AG04450 (cell line): ENCODE data around the gene UGT2B7. TPM values are rescaled to one million over a fixed set of nuclear protein-coding genes. Genes with fewer than 3 reads are reported as not detected.
"Not testable (repeated sequence)": the region's sequence is repeated elsewhere in the genome, so short reads cannot be mapped to it uniquely, and the experiment has no call there.

ENCODE experiments used
- CTCF ChIA-PET: fragments of 300-600, 350-600 bp; formaldehyde crosslinking; extraction: SDS; loops from one replicate; lab custom pipeline; 2022; ENCODE audit warnings: antibody characterized with exemption, inconsistent platforms; lab: Charles Lee
- POLR2A ChIA-PET: fragments of 350-600 bp; formaldehyde crosslinking; extraction: SDS; loops from one replicate; lab custom pipeline; 2021; ENCODE audit warnings: antibody characterized with exemption, inconsistent platforms; lab: Yijun Ruan, JAX
- DNase-seq: peaks from one replicate; pipeline ENCODE4 v3.0.0-alpha.2; 2011; ENCODE audit warnings: low read depth, low spot score
- H3K27ac ChIP-seq: one replicate; pipeline ENCODE4 v1.5.1; 2012; ENCODE audit warnings: low read depth, low read length, control low read depth
- H3K27me3 ChIP-seq: one replicate; pipeline ENCODE4 v1.6.0; 2012; ENCODE audit warnings: low read length; ENCODE audit not compliant: control insufficient read depth, insufficient read depth
- H3K4me3 ChIP-seq: 2 replicates; pipeline ENCODE4 v1.5.1; 2011; ENCODE audit warnings: mild to moderate bottlenecking, low read depth, low read length, control low read depth
- H3K9me3 ChIP-seq: 2 replicates; pipeline ENCODE4 v1.5.1; 2012; ENCODE audit warnings: low read length; ENCODE audit not compliant: control insufficient read depth, insufficient read depth
- polyA plus RNA-seq: library from polyadenylated mRNA; depleted of rRNA; stranded (reverse); fragments of >200 nt; gene quantifications from 2 replicates; pipeline ENCODE4 v1.2.3, GENCODE V29; 2011
- TF ChIP-seq, protein P1 (sequence below): IDR thresholded peaks from 2 replicates; pipeline ENCODE4 v1.5.1; 2011; ENCODE audit warnings: low read depth, low read length, control low read depth, inconsistent platforms

Gene UGT2B7
- polyA plus RNA-seq, 1 experiment: 0.04 TPM

DNA sequence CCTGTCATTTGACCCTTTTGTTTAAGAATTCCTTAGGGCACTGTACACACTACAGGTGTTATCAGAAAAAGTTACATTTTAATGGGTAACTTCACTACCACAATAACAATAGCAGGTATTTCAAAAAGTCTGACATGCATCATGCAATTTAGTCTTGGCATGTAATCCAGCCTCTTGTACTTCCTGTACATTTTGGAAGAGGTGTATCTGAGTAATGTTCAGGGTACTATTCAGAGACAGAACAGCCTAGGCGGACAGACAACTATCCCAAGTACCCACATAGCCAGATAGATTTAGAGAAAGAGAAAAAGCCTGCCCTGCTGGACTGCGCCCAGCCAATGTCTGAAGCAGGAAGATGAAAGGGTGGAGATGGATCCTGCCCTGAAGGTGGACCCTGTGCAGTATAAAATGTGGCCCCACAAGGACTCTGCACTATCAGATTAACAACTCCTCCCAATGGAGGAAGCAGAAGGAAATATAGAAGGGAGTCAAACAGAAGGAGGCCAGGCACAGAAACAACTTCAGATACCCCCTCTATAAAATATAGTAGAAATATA is 8.5 kb downstream of the UGT2B7 start:
- H3K27ac ChIP-seq: no peak overlapping the region
- TF ChIP-seq, protein P1, sequence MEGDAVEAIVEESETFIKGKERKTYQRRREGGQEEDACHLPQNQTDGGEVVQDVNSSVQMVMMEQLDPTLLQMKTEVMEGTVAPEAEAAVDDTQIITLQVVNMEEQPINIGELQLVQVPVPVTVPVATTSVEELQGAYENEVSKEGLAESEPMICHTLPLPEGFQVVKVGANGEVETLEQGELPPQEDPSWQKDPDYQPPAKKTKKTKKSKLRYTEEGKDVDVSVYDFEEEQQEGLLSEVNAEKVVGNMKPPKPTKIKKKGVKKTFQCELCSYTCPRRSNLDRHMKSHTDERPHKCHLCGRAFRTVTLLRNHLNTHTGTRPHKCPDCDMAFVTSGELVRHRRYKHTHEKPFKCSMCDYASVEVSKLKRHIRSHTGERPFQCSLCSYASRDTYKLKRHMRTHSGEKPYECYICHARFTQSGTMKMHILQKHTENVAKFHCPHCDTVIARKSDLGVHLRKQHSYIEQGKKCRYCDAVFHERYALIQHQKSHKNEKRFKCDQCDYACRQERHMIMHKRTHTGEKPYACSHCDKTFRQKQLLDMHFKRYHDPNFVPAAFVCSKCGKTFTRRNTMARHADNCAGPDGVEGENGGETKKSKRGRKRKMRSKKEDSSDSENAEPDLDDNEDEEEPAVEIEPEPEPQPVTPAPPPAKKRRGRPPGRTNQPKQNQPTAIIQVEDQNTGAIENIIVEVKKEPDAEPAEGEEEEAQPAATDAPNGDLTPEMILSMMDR: no peak
- no peak for DNase-seq
- H3K27me3 ChIP-seq: no peaks in the 10 kb centered on the region
- no peak overlapping the region for H3K4me3 ChIP-seq
- POLR2A ChIA-PET: no interaction called here
- CTCF ChIA-PET: interaction anchor here (1.0 kb wide), 1 partner anchor 66 kb away, joined by 3 read pairs; no protein-coding TSS in a partner anchor
- no peaks in the 10 kb centered on the region for H3K9me3 ChIP-seq

DNA sequence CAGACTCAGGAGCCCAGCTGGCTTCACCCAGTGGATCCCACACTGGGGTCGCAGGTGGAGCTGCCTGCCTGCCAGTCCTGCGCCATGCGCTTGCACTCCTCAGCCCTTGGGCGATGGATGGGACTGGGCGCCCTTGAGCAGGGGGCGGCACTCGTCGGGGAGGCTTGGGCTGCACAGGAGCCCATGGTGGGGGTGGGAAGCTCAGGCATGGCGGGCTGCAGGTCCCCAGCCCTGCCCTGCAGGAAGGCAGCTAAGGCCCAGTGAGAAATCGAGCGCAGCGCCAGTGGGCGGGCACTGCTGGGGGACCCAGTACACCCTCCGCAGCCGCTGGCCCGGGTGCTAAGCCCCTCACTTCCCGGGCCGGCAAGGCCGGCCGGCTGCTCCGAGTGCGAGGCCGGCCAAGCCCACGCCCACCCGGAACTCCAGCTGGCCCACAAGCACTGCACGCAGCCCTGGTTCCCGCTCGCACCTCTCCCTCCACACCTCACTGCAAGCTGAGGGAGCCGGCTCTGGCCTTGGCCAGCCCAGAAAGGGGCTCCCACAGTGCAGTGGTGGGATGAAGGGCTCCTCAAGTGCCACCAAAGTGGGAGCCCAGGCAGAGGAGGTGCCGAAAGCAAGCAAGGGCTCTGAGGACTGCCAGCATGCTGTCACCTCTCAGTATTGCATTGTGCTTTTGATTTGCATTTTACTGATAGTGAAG is 19.0 kb downstream of the UGT2B7 start:
- DNase-seq, POLR2A ChIA-PET, CTCF ChIA-PET, H3K9me3 ChIP-seq, H3K27me3 ChIP-seq, H3K4me3 ChIP-seq, H3K27ac ChIP-seq: not testable (repeated sequence)

DNA sequence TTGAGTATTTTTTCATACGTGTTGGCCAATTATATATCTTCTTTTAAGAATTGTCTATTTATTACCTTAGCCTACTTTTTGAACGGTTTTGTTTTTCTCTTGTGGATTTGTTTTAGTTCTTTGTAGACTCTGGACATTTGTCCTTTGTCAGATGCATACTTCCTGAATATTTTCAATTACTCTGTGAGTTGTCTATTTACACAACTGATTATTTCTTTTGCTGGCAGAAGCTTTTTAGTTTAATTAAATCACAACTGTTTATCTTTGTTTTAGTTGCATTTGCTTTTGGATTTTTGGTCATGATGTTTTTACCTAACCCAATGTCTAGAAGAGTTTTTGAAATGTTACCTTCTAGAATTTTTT is 19.6 kb downstream of the UGT2B7 start:
- no peaks in the 10 kb centered on the region for H3K27me3 ChIP-seq
- TF ChIP-seq, protein P1: no peak
- H3K27ac ChIP-seq: no peak overlapping the region
- ChIA-PET POLR2A (no interaction called here), CTCF (interaction anchor here (1.6 kb wide), 1 partner anchor 54 kb away, joined by 3 read pairs; no protein-coding TSS in a partner anchor)
- no peak for DNase-seq
- peaks cover 3% of the 10 kb centered on the region; the same call in 1 of the 2 replicates for H3K9me3 ChIP-seq
- no peak overlapping the region for H3K4me3 ChIP-seq

DNA sequence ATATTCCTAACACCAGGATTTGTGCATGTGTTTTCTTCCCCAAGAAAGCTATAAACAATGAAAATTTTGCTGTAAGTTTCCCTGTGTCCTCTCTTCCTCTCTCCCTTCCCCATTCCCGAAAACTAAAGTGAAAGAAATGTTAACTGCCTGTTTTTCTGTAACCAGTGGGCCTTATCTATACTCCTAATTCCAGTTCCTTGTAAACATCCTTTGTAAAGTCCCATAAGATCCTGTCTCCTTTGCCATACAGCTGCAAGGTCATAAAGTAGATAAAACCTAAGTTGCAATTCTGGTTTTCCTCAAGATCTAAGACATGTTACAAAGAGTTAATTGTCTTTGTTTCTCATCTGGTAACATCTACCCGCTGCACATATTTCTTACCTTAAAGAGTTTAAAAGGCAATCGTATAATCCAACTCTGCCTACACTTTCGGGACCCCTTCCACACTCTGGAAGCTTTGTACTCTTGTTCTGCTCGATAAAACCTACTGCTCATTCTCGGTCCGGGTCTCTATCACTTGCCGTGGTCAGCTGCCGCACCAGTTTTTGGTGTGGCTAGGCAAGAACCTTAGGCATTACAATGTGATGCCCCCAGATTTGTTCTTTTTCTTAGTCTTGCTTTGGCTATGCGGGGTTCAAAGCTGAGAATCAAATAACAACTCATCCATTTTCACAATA is 20.5 kb downstream of the UGT2B7 start:
- CTCF ChIA-PET: interaction anchor here (0.6 to 1.6 kb wide), 3 partner anchors 53 to 810 kb away, joined by 3 to 6 read pairs (median 6); no protein-coding TSS in a partner anchor
- Histone ChIP-seq H3K4me3 (no peak overlapping the region), H3K27me3 (no peaks in the 10 kb centered on the region), H3K9me3 (peaks cover 3% of the 10 kb centered on the region; the same call in 1 of the 2 replicates), H3K27ac (no peak overlapping the region)
- DNase-seq: no peak
- TF ChIP-seq, protein P1: no peak
- POLR2A ChIA-PET: no interaction called here

DNA sequence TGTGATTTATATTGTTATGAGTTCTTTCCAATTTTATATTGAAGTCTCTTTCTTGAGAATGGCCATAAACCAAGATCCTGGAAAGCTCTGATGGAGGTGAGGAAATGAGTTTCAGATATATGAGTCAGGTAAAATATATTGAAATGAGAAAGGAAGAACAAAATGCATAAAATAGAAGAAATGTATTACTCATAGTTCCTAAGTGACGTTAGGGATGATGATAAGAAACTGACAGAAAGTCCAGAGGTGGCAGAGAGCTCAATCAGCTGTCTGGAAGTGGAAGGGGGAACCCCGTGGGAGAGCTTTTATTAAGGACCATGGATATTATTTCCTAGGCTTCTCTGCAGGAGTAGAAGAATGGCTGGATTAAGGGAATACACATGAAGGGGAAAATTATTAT is 24.6 kb downstream of the UGT2B7 start:
- Histone ChIP-seq H3K27me3 (no peaks in the 10 kb centered on the region), H3K4me3 (no peak overlapping the region), H3K27ac (no peak overlapping the region), H3K9me3 (no peaks in the 10 kb centered on the region)
- ChIA-PET POLR2A (no interaction called here), CTCF (no interaction called here)
- DNase-seq: no peak
- TF ChIP-seq, protein P1: no peak
